CD4-positive, alpha-beta T cell treated with Interleukin-6 for 4 hours (primary cell): ENCODE measurements around the gene SNAI3.

Experiments
- DNase-seq: peaks from one replicate; pipeline ENCODE4 v3.0.0-alpha.2; 2020; ENCODE audit warnings: mixed read lengths

SNAI3 gene

GRCh38 chr16:88649195-88649923 is 36.9 kb downstream of the SNAI3 start:
- no peak for DNase-seq

- no peak for DNase-seq
Observed at GRCh38 chr16:88647178-88648070, 38.9 kb downstream of the SNAI3 start.

- no peak for DNase-seq
Observed at GRCh38 chr16:88646345-88647034, 39.8 kb downstream of the SNAI3 start.

GRCh38 chr16:88645941-88646340 is 40.4 kb downstream of the SNAI3 start:
- no peak for DNase-seq

GRCh38 chr16:88645455-88645854 is 40.9 kb downstream of the SNAI3 start:
- DNase-seq = no peak

GRCh38 chr16:88643644-88643932 is 42.7 kb downstream of the SNAI3 start:
- no peak for DNase-seq

GRCh38 chr16:88642881-88643643 is 43.2 kb downstream of the SNAI3 start:
- no peak for DNase-seq

- no peak for DNase-seq
Observed at GRCh38 chr16:88640498-88641247, 45.6 kb downstream of the SNAI3 start.

- DNase-seq = no peak
Observed at GRCh38 chr16:88640039-88640495, 46.2 kb downstream of the SNAI3 start.

- no peak for DNase-seq
Observed at GRCh38 chr16:88639231-88640038, 46.9 kb downstream of the SNAI3 start.

GRCh38 chr16:88638323-88639230 is 47.7 kb downstream of the SNAI3 start, which contains the start of gene IL17C:
Gene IL17C (plus strand): TSS chr16:88638572. CDS start chr16:88638642, 70 bp downstream.
- peak; percentile 31 for DNase-seq

GRCh38 chr16:88636488-88637265 is 49.6 kb downstream of the SNAI3 start:
- no peak for DNase-seq

- DNase-seq = no peak
Observed at GRCh38 chr16:88635671-88636319, 50.5 kb downstream of the SNAI3 start.

- DNase-seq = no peak
Observed at GRCh38 chr16:88634994-88635670, 51.2 kb downstream of the SNAI3 start.

GRCh38 chr16:88634141-88634993 is 51.9 kb downstream of the SNAI3 start:
- DNase-seq = peak; percentile 69

- DNase-seq = peak; percentile 53
Observed at GRCh38 chr16:88633684-88634140, 52.6 kb downstream of the SNAI3 start.

GRCh38 chr16:88632587-88632930 is 53.7 kb downstream of the SNAI3 start:
- no peak for DNase-seq
